HCT116 (cell line): Measurements from ENCODE around the gene RHBDF2.

Experiments
- CBX3 ChIP-seq: IDR thresholded peaks from 2 replicates; pipeline ENCODE4 v1.6.1; 2012; ENCODE audit warnings: low read depth
- CEBPB ChIP-seq: IDR thresholded peaks from 2 replicates; pipeline ENCODE4 v1.6.1; 2012; ENCODE audit warnings: low read depth
- EZH2 ChIP-seq: fragments of 200-600 bp; sonication (generic); IDR thresholded peaks from 2 replicates; pipeline ENCODE4 v1.6.1; 2017; ENCODE audit warnings: antibody characterized with exemption, mixed run types
- JUND ChIP-seq: IDR thresholded peaks from 2 replicates; pipeline ENCODE4 v1.6.1; 2012
- POLR2A ChIP-seq: IDR thresholded peaks from 2 replicates; pipeline ENCODE4 v1.7.0; 2011; ENCODE audit warnings: borderline replicate concordance; ENCODE audit not compliant: insufficient read depth, insufficient read length; ENCODE audit errors: extremely low read depth
- TCF7L2 ChIP-seq: IDR thresholded peaks from 2 replicates; pipeline ENCODE4 v1.7.0; 2011; ENCODE audit warnings: borderline replicate concordance, inconsistent platforms; ENCODE audit not compliant: insufficient read depth, insufficient read length; ENCODE audit errors: extremely low read depth
- TF ChIP-seq, protein P1 (sequence below), 3 experiments: fragments of 200-600 bp in 1 of 3; sonication (generic) in 1 of 3; IDR thresholded peaks in 2 of 3; conservative IDR thresholded peaks in 1 of 3; 2 replicates each; pipeline ENCODE4 v1.5.1; 2012 to 2017; ENCODE audit warnings: low read depth in 2 of 3, low read length in 2 of 3, antibody characterized with exemption in 1 of 3, borderline replicate concordance in 1 of 3, control low read depth in 1 of 3, mild to moderate bottlenecking in 1 of 3, mixed read lengths in 1 of 3, mixed run types in 1 of 3, moderate library complexity in 1 of 3; ENCODE audit not compliant: insufficient read depth in 1 of 3
- TF ChIP-seq, protein P2 (sequence below): IDR thresholded peaks from 2 replicates; pipeline ENCODE4 v1.6.1; 2012; ENCODE audit warnings: low read depth
- TF ChIP-seq, protein P3 (sequence below): IDR thresholded peaks from 2 replicates; pipeline ENCODE4 v1.6.1; 2012

DNA sequence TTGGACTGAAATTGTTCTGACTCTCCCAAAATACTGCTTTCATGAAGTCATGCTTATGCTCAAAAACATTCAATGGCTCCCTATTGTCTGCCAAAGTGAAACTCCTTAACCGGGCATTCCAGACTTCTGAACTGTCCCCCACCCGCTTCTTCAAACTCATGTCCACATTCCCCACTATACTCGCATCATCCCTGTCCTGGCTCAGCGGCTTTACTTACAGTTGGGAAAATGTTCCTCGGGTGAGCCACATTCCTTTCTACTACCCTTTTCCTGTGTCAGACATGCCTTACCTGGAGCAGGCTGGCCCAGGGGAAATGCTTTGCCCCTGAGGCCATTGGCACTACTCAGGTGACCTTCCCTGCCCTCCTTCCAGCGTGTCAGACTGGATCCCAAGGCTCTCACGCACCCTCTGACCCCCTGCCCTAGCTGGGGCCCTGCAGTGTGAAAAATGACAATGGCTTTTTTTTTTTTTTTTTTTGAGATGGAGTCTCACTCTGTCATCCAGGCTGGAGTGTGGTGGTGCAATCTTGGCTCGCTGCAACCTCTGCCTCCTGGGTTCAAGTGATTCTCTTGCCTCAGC, 30.9 kb upstream of the RHBDF2 start:
- TF ChIP-seq, protein P1, sequence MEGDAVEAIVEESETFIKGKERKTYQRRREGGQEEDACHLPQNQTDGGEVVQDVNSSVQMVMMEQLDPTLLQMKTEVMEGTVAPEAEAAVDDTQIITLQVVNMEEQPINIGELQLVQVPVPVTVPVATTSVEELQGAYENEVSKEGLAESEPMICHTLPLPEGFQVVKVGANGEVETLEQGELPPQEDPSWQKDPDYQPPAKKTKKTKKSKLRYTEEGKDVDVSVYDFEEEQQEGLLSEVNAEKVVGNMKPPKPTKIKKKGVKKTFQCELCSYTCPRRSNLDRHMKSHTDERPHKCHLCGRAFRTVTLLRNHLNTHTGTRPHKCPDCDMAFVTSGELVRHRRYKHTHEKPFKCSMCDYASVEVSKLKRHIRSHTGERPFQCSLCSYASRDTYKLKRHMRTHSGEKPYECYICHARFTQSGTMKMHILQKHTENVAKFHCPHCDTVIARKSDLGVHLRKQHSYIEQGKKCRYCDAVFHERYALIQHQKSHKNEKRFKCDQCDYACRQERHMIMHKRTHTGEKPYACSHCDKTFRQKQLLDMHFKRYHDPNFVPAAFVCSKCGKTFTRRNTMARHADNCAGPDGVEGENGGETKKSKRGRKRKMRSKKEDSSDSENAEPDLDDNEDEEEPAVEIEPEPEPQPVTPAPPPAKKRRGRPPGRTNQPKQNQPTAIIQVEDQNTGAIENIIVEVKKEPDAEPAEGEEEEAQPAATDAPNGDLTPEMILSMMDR (IDR thresholded peaks at IDR 0.05 in 2 of 3, conservative IDR thresholded peaks at IDR 0.05 in 1 of 3; ENCODE audit: borderline replicate concordance in 1 of 3, insufficient read depth in 1 of 3, low read depth in 2 of 3, low read length in 2 of 3) = no peak
- TF ChIP-seq TCF7L2 = no peak
- no peak for TF ChIP-seq EZH2
- TF ChIP-seq, protein P2, sequence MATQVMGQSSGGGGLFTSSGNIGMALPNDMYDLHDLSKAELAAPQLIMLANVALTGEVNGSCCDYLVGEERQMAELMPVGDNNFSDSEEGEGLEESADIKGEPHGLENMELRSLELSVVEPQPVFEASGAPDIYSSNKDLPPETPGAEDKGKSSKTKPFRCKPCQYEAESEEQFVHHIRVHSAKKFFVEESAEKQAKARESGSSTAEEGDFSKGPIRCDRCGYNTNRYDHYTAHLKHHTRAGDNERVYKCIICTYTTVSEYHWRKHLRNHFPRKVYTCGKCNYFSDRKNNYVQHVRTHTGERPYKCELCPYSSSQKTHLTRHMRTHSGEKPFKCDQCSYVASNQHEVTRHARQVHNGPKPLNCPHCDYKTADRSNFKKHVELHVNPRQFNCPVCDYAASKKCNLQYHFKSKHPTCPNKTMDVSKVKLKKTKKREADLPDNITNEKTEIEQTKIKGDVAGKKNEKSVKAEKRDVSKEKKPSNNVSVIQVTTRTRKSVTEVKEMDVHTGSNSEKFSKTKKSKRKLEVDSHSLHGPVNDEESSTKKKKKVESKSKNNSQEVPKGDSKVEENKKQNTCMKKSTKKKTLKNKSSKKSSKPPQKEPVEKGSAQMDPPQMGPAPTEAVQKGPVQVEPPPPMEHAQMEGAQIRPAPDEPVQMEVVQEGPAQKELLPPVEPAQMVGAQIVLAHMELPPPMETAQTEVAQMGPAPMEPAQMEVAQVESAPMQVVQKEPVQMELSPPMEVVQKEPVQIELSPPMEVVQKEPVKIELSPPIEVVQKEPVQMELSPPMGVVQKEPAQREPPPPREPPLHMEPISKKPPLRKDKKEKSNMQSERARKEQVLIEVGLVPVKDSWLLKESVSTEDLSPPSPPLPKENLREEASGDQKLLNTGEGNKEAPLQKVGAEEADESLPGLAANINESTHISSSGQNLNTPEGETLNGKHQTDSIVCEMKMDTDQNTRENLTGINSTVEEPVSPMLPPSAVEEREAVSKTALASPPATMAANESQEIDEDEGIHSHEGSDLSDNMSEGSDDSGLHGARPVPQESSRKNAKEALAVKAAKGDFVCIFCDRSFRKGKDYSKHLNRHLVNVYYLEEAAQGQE = no peak
- TF ChIP-seq, protein P3, sequence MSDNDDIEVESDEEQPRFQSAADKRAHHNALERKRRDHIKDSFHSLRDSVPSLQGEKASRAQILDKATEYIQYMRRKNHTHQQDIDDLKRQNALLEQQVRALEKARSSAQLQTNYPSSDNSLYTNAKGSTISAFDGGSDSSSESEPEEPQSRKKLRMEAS = no peak
- no peak for TF ChIP-seq POLR2A
- TF ChIP-seq CEBPB = no peak
- TF ChIP-seq JUND = no peak
- no peak for TF ChIP-seq CBX3
